ENCODE data around the gene HNRNPLL. TPM values are rescaled to one million over a fixed set of nuclear protein-coding genes. Genes with fewer than 3 reads are reported as not detected.

Gene HNRNPLL
- total RNA-seq, 1 experiment from 2014 or later: 43.2 TPM

GRCh38 chr2:38592951-38593350 is 9.8 kb downstream of the HNRNPLL start:
- peaks cover 0 to 6% of the 10 kb centered on the region in 2 experiments; a peak in 1 of 4 replicates for H3K4me1 ChIP-seq (ENCODE audit: control insufficient read depth in 1 of 2, insufficient read depth in 2 of 2, low read length in 2 of 2)

More at GRCh38 chr2:38592951-38593350, 9.8 kb downstream of the HNRNPLL start:
- Histone ChIP-seq H3K79me2 (ENCODE audit: insufficient read depth, low read length) (peaks cover 68% of the 10 kb centered on the region), H3K27ac (ENCODE audit: low read depth, low read length) (no peak overlapping the region), H3K9me3 (ENCODE audit: control insufficient read depth in 1 of 2, insufficient read depth in 1 of 2, low read depth in 1 of 2, low read length in 2 of 2) (no peaks in the 10 kb centered on the region), H3K4me3 (replicated peaks in 1 of 2; ENCODE audit: low read depth in 1 of 2, low read length in 2 of 2) (no peak overlapping the region), H3K9ac (ENCODE audit: low read length) (no peak overlapping the region), H3K9me2 (ENCODE audit: insufficient read depth) (no peaks in the 10 kb centered on the region), H3K27me3 (ENCODE audit: insufficient read depth, low read length) (no peaks in the 10 kb centered on the region), H2AFZ (ENCODE audit: low read depth, low read length, poor library complexity, severe bottlenecking) (no peak overlapping the region), H3K4me2 (ENCODE audit: low read length) (no peak overlapping the region), H3K36me3 (ENCODE audit: control insufficient read depth in 1 of 2, insufficient read depth in 2 of 2, low read length in 2 of 2) (0 out of 4 replicates have a peak, but pooled peaks cover 0 to 4% of the 10 kb centered on the region in 2 experiments), H4K20me1 (ENCODE audit: insufficient read depth) (no peaks in the 10 kb centered on the region)
- no peak for DNase-seq (ENCODE audit: low read depth, low spot score)
- CTCF ChIA-PET: interaction anchor here (1.0 kb wide), 1 partner anchor 11 kb away, joined by 4 read pairs; no protein-coding TSS in a partner anchor
- RAD21 ChIA-PET (ENCODE audit: low non-redundant PET in 1 of 2, low total read pairs in 2 of 2, uncharacterized antibody in 2 of 2, unreplicated experiment in 2 of 2): no interaction called here
- TF ChIP-seq REST (IDR thresholded peaks at IDR 0.05; ENCODE audit: low read depth) (no peak), YY1 (IDR thresholded peaks at IDR 0.05; ENCODE audit: extremely low read depth, insufficient replicate concordance, low read depth, low read length) (no peak), CBX3 (IDR thresholded peaks at IDR 0.05; ENCODE audit: low read depth) (no peak), EZH2 (IDR thresholded peaks at IDR 0.05) (no peak), TCF7L2 (IDR thresholded peaks at IDR 0.05; ENCODE audit: borderline replicate concordance, extremely low read depth, insufficient read depth, insufficient read length) (no peak), ZBTB33 (IDR thresholded peaks at IDR 0.05; ENCODE audit: extremely low read depth, insufficient replicate concordance, low read length) (no peak), JUND (IDR thresholded peaks at IDR 0.05) (no peak), POLR2AphosphoS5 (IDR thresholded peaks at IDR 0.05; ENCODE audit: low read depth, low read length) (no peak), ZFX (IDR thresholded peaks at IDR 0.05) (no peak), CEBPB (IDR thresholded peaks at IDR 0.05; ENCODE audit: low read depth) (no peak), EZH2phosphoT487 (IDR thresholded peaks at IDR 0.05; ENCODE audit: borderline replicate concordance) (no peak), FOSL1 (IDR thresholded peaks at IDR 0.05; ENCODE audit: low read depth) (no peak)
- ATAC-seq: no peak
- intact Hi-C loops (cut with micrococcal nuclease): no loop called here
- POLR2A ChIA-PET: no interaction called here
- no TSS peak for BruUV-seq (replicated peaks)
